HG03378 (cell line): ENCODE measurements around the gene BCL6B.
"Not testable (repeated sequence)": the region's sequence is repeated elsewhere in the genome, so short reads cannot be mapped to it uniquely, and the experiment has no call there.

Experiments
- ATAC-seq: cut with Tn5 transposase; IDR thresholded peaks from one replicate; pipeline ENCODE4 v1.9.1; 2021; ENCODE audit warnings: mild to moderate bottlenecking, moderate library complexity; ENCODE audit not compliant: unreplicated experiment

The BCL6B gene, protein sequence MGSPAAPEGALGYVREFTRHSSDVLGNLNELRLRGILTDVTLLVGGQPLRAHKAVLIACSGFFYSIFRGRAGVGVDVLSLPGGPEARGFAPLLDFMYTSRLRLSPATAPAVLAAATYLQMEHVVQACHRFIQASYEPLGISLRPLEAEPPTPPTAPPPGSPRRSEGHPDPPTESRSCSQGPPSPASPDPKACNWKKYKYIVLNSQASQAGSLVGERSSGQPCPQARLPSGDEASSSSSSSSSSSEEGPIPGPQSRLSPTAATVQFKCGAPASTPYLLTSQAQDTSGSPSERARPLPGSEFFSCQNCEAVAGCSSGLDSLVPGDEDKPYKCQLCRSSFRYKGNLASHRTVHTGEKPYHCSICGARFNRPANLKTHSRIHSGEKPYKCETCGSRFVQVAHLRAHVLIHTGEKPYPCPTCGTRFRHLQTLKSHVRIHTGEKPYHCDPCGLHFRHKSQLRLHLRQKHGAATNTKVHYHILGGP

DNA sequence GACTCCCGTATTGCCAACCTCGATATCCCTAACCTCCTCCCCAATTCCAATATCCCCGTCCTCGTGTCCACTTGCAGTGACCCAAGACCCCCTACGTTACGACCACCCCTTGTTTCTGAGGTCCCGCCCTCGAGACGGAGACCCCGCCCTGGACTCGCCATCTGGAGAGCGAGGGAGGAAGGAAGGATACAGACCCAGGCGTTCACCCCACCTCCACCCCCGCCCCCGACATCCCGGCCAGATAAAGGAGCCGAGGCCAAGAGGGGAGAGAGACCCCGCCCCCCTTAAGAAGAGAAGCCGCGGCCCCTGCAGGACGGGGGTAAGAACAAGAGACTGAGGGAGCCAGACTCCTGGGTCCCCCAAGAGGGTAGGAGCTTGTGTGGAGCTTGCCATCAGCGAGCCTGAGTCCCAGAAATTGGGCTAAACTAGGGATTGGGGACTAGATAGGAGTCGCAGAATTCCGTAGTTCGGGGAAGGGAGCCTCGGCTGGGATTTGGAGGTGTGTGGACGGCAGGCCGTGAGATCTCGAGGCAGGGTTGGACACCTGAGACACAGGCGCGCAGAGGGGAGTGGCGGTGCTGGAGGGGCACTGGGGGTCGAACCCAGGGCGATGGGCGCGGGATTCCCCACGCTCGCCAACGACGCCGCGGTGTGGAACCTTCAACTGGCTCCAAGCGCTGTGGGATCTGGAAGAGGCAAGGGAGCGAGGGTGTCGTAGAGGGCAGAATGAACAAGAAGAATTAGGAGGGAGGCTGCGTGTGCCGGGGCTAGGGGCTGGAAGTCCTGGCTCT lies at the start of gene BCL6B:
Gene BCL6B (plus strand): TSS at position 270 of the 791 bp plus-strand sequence. CDS start 622 bp downstream, outside the sequence.
- ATAC-seq, result no peak

DNA sequence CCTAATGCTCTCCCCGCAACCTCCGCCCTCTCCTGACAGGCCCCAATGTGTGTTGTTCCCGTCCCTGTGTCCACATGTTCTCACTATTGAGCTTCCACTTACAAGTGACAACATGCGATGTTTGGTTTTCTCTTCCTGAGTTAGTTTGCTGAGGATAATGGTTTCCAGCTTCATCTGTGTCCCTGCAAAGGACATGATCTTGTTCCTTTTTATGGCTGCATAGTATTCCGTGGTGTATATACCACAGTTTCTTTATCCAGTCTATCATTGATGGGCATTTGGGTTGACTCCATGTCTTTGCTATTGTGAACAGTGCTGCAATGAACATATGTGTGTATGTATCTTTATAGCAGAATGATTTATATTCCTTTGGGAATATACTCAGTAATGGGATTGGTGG lies 43.4 kb upstream of the BCL6B start:
- not testable (repeated sequence) for ATAC-seq

DNA sequence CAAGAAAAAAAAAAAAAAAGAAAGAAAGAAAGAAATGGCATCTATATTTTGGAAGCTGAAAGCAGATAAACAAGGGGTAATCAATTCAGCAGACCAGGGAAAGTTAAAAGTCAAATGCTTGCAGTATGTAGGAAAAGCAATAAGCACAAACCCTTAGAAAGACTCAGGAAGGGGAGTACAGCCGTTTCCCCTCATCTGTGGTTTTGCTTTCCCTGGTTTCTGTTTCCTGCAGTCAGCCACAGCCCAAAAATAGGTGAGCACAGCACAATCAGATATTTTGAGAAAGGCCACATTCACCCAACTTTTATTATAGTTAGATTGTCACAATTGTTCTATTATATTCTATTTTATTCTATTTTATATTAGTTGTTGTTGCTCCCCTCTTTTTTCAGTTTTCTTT lies 41.4 kb upstream of the BCL6B start:
- no peak for ATAC-seq

DNA sequence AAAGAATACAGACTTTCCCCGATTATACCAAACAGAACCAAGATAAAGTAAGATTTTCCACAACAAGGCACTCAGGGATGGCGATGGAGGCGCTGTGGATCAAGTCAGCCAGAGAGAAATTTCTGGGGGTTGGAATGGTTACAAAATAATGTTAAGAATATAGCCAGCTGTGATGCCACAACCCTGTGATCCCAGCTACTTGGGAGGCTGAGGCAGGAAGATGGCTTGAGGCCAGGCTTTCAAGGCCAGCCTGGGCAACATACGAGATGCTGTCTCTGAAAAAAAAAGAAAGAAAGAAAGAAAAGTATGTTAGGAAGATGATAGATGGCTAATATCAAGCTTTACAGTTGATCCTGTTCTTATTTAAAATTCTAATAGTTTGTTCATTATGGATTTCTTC lies 37.6 kb upstream of the BCL6B start:
- no peak for ATAC-seq

DNA sequence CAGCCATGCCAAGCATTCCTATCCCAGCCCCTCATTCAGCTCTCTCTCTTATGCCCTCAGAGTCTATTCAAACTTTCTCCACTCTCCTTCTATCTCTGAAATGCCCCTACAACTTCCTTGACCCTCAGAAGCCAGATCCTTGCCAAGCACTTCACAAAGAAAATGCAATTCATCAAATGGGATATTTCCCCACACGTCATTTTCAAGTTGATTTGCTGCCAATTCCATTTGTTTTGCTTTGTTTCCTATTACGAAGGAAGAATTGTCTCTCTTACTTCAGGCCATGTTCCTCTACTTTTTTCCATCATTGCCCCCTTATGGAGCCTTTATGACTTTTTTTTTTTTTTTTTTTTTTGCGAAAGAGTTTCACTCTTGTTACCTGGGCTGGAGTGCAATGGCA lies 36.2 kb upstream of the BCL6B start:
- ATAC-seq, result no peak

DNA sequence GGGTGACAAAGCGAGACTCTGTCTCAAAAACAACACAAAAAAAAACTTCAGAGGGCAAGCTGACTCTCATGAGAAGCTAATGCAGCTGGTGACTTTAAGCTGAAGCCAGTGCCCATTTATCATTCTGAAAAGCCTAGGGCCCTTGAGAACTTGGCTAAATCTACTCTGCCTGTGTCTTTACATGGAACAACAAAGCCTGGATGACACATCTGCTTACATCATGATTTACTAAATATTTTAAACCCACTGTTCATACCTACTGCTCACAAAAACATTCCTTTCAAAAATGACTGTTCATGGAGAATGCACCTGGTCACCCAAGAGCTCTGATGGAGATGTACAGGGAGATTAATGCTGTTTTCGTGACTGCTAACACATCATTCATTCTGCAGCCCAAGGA lies 33.1 kb upstream of the BCL6B start:
- ATAC-seq, result no peak

DNA sequence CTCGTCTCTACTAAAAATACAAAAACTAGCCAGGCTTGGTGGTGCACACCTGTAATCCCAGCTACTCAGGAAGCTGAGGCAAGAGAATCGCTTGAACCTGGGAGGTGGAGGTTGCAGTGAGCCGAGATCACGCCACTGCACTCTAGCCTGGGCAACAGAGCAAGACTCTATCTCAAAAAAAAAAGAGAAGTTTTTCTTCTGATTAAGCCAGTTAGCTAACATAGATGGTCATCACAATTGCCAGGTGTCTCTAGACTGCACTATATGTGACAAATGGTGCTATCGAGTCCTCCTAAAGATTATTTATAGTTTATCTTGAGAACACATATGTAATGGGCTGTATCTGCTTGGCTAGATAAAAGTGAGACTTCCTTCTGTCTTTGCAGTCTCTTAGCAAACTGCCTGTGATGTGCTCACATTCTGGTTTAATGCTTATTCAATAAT lies 29.2 kb upstream of the BCL6B start:
- ATAC-seq, result not testable (repeated sequence)

DNA sequence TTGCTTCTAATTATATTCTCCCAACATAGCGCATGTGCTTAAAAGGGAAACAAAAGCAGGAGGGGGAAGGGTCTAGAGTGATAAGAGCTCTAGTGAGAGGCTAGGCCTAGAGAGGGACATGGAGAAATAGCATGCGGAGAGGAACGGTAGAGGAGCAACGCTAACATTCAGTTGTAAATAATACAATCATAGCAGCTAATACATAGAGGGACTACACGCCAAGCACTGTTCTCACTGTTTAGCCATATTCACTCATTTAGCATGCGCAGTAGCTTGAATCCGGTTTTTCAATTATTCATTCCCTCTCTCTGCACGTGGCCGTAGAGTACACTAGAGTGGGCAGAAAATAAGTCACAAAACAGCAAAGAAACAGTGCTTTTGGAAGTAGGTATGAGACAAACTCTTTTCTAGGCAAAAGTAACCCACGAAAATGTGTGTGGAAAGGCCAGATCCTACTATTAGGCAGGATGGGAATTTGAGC lies 28.7 kb upstream of the BCL6B start:
- no peak for ATAC-seq

DNA sequence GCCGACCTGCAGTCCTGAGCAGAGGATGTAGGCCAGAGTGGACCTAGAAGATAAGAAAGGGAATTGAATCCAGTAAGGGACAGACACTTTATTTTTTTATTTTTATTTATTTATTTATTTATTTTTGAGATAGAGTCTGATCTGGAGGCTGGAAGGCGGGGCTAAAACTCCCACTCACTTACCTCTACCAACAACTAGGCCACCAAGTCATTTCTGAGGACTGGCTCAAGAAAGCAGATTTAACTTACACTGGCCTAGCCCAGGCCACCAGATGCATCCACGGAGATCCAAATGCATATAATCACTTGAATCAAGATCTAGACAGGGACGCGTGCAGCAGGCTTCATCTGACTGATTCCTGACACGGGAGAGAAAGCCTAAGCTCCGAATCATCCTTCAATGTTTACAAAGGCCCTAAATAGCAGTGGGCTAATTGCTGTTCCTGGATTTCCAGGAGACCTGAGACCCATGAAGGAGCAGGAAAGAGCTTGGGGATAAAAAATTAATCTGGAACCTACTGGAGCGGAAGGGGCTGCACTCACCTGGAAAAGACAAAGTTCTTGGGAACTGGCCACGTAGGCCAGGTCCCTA lies 28.1 kb upstream of the BCL6B start:
- ATAC-seq, result no peak

DNA sequence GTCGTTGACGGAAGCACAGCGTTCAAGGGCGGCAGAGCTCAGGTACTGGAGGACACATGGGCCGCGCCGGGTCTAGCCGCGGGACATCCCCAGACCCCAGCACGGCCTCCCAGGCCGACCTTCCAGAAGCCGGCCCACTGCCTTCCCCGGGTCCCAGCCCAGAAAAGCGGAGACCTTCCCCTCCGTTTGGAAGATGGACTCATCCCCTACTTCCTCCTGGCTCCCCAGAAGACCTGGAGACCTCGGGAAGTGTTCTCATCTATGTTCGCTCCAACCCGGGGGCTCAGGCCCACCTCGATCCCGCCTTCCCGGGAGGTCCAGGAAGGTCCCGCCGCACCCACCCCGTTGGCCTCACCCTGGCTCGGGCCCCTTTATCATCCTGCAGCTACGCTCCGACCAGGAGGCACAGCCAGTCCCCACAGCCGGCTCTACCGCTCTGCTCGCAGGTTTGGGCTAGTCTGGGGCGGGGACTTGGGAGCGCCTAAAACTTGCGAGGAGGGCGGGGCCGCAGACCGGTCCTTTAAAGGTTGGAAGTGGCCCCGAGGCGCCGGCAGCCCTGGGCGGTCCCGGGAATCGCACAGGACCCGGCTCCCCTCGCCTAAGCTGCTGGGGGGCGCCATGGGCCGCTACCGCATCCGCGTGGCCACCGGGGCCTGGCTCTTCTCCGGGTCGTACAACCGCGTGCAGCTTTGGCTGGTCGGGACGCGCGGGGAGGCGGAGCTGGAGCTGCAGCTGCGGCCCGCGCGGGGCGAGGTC lies 27.2 kb upstream of the BCL6B start, which contains the start of gene ALOX12:
Gene ALOX12 (plus strand): TSS at position 550 of the 756 bp plus-strand sequence. CDS start 69 bp downstream, at position 619.
- ATAC-seq, result no peak

DNA sequence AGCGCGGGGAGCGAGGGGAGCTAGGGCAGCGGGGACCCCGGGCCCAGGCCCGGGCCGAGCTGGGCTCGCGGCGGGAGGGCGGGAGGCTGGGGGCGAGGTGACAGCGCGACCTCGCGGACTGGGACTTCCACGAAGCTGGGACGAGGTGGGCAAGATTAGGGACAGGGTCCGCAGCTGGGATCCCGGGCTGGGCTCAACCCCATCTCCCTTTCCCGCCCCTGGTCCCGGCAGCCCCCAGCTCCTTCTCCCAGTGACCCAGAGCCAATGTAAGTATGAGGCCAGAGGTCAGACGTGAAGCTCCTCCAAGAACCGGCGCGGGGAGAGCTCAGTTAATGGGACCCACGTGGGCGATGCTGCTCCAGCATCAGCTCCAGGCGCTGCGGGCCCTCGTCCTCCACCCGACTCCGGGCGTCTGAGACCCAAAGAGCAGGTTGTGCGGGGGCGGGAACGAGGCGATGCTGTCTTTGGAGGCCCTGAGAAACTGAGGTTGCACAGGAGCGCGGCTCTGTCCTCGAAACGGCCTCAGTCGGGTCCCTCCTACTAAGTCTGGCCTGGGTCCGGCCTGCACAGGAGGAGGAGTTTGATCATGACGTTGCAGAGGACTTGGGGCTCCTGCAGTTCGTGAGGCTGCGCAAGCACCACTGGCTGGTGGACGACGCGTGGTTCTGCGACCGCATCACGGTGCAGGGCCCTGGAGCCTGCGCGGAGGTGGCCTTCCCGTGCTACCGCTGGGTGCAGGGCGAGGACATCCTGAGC lies 26.4 kb upstream of the BCL6B start:
- ATAC-seq, result no peak

DNA sequence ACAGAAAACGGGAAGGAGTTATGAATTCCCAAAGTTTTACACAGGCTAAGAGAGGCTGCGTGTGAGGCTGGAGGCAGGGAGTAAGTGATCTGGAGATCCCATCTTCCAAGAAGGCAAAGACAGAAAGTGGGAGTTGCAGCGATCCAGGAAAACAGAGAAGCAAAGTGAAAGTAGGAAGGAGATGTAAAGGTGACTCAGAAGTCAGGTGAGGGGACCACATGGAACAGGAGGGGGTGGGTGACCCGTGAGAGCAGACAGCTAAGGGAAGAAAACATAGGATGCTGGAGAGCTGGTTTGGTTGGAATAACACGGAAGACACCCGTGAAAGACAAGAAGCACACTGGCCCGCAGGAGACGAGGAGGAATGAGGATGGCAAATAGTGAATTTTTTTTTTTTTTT lies 25.7 kb upstream of the BCL6B start:
- no peak for ATAC-seq

DNA sequence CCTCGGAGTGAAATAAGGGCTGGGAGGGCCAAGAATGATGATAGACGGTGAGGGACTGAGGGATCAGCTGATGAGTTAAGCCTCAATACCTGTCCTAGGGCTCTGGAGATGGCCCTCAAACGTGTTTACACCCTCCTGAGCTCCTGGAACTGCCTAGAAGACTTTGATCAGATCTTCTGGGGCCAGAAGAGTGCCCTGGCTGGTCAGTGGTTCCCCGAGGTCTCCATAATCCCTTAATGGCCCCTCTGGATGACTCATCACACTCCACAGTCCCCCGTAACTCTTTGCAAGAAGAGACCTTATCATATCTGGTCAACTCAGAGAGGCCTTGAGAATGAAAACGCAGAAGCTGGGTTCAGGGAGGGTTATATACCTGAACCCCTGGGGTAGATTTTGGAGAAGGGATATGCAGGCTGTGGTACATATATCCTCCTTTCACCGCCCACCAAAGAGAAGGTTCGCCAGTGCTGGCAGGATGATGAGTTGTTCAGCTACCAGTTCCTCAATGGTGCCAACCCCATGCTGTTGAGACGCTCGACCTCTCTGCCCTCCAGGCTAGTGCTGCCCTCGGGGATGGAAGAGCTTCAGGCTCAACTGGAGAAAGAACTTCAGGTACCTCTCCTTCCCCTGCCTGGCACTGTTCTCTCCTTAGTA lies 23.9 kb upstream of the BCL6B start:
- no peak for ATAC-seq

DNA sequence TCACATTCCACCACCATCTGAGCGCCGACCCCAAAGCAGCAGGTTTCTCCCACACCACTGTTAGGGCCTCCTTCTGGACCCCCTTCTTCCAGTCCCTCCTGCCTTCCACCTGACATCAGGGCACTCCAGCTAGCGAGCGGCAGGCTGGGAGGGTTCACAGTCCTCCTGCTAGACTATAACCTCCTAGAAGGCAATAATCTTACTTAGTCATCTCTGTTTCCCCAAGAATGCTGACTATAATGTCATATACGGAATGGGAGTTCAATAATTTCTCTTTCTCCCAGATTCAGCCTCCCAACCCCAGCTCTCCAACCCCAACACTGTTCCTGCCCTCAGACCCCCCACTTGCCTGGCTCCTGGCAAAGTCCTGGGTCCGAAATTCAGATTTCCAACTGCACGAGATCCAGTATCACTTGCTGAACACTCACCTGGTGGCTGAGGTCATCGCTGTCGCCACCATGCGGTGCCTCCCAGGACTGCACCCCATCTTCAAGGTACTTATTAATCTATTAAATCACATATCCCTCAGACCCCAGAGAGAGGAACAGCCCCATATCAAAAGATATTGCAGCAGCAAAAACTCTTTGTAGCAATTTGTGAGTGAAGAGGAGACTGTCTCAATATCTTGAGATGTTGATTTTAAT lies 21.4 kb upstream of the BCL6B start:
- ATAC-seq, result no peak

DNA sequence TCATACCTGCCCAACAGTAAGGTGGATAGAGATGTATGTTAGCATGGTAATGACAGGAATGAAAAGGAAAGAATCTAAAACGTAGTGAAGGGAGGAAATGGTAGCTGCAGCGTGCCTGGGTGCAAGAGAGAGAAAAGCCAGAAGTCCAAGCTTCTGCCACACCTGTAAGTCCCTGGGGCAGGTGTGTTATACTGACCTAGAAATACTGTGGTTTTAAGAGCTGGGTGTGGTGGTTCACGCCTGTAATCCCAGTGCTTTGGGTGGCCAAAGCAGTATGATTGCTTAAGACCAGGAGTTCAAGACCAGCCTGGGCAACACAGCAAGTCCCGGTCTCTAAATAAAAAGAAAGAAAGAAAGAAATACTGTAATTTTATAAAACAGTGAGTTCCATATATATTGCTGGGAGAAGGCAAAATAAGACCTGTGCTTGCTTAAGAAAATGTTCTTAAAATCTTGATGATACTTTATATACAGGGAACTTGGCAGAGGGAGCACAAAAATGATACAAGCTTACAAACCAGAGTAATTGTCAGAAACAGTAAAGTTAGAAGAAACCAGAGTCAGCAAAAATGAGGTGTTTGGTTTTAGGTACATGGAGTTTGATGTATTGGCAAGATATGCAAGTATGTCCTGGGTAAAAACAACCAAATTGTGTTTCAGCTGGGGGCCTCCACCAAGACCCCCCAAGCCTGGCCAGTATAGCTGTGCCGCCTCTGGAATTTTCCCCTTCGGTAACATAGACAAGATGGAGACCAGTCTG lies 20.4 kb upstream of the BCL6B start:
- no peak for ATAC-seq

DNA sequence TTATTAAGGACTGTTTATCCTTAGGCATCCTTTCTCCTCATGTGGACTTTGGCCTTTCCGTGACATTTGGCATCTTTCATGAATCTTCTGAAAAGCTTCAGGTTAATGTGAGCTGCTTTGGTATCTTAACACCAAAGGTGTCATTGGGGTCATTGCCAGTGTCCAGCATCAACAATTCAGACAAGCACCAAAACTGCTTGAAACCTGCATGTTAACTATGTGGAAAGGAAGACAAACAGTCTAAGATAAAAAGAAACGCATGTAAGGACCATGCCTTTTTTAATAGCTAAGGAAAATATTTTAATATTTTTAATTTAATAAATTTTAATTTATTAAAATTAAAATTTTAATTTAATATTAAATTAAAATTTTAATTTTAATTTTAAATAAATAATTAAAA lies 19.1 kb upstream of the BCL6B start:
- ATAC-seq, result no peak

DNA sequence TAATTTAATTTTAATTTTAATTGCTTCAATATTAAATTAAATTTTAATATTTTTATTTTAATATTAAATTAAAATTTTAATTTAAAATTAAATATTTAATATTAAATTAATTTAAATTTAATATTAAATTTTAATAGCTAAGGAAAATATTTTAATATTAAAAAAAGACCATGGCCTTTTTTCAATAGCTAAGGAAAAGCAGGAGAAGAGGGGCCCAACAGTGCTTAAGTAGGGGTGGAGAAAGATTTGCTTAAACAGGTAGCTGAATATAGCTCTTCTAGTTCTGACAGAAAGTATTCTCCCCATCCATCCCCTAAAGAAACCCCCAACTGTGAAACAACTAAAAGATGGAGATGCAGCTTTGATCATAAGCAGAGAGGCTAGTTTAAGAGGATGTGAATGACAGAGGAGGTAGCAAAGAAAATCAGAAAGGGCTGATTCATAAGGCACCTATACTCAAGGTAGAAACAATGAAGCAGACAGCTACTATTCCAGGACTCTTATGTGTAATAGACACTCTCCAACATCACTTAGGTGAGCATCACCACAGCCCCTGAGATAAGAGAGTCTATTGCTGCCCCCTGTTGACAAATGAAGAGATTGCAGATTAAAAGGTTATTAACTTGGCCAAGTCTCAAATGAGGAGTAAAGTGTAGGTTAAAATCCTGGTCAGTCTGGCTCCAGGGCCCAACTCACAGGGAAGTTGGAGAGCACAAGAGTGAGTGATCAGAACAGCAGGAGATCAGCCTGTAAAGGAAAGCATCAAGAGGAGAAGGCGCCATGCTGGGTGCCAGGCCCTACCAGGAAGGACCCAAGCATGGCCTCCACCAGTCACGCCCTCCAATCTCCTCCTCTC lies 18.2 kb upstream of the BCL6B start:
- ATAC-seq, result no peak
